ACC112 (cell line): ENCODE measurements around the gene EIPR1.

Experiments
- H2AFZ ChIP-seq: fragments of 200-600 bp; sonication (generic); one replicate; pipeline ENCODE4 v1.6.0; 2017; ENCODE audit warnings: antibody characterized with exemption, low read length; ENCODE audit not compliant: unreplicated experiment
- H3K27ac ChIP-seq: fragments of 200-600 bp; sonication (generic); 2 replicates; pipeline ENCODE4 v1.5.1; 2014; ENCODE audit warnings: low read depth, mild to moderate bottlenecking, antibody characterized with exemption, low read length, moderate library complexity
- H3K27me3 ChIP-seq: fragments of 200-600 bp; sonication (generic); 2 replicates; pipeline ENCODE4 v1.6.1; 2014; ENCODE audit warnings: mild to moderate bottlenecking, antibody characterized with exemption, low read length, moderate library complexity, mixed read lengths; ENCODE audit not compliant: insufficient read depth
- H3K36me3 ChIP-seq: fragments of 200-600 bp; sonication (generic); 2 replicates; pipeline ENCODE4 v1.6.1; 2016; ENCODE audit warnings: mild to moderate bottlenecking, antibody characterized with exemption, low read length, moderate library complexity, mixed read lengths; ENCODE audit not compliant: insufficient read depth
- H3K4me1 ChIP-seq: fragments of 200-600 bp; sonication (generic); one replicate; pipeline ENCODE4 v1.6.1; 2016; ENCODE audit warnings: low read length, mixed read lengths; ENCODE audit not compliant: insufficient read depth, unreplicated experiment, control insufficient read depth
- H3K4me3 ChIP-seq: fragments of 200-600 bp; sonication (generic); 2 replicates; pipeline ENCODE4 v1.5.1; 2014; ENCODE audit warnings: mild to moderate bottlenecking, low read depth, low read length
- H3K79me2 ChIP-seq: fragments of 200-600 bp; sonication (generic); one replicate; pipeline ENCODE4 v1.6.0; 2016; ENCODE audit warnings: low read length; ENCODE audit not compliant: control insufficient read depth, unreplicated experiment, insufficient read depth

Gene EIPR1

GRCh38 chr2:3418766-3419404 is 41.3 kb upstream of the EIPR1 start:
- Histone ChIP-seq H3K27ac (no peak overlapping the region), H3K36me3 (peaks cover 8% of the 10 kb centered on the region; the same call in 1 of the 2 replicates), H2AFZ (no peak overlapping the region), H3K4me1 (no peaks in the 10 kb centered on the region), H3K27me3 (no peaks in the 10 kb centered on the region), H3K4me3 (no peak overlapping the region), H3K79me2 (no peaks in the 10 kb centered on the region)

GRCh38 chr2:3414133-3414860 is 36.7 kb upstream of the EIPR1 start:
- 0 out of 2 replicates have a peak, but pooled peaks cover 5% of the 10 kb centered on the region for H3K36me3 ChIP-seq
- H3K4me1 ChIP-seq: no peaks in the 10 kb centered on the region
- H3K4me3 ChIP-seq: no peak overlapping the region
- H3K27me3 ChIP-seq: no peaks in the 10 kb centered on the region
- no peak overlapping the region for H3K27ac ChIP-seq
- no peak overlapping the region for H2AFZ ChIP-seq
- peaks cover 3% of the 10 kb centered on the region for H3K79me2 ChIP-seq

DNA sequence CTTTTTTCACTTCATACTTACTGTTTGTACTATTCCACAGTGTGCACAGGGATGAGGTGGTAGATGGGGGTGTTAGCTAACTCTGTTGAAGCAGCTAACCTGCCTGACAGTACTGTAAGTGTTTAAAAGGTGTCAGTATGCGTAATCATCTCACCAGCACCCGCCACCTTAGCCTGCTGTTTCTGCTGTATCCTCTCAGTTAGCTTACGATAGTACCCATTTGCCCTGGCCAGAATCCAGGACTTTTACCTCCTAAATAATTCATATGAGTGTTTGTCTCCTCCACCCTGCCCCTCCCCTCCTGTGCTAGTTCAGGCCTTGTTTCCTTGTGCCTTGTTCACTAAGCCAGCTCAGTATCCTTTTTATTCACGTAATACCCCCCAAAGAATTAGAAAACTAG is 36.1 kb upstream of the EIPR1 start:
- no peak overlapping the region for H3K4me3 ChIP-seq
- H3K79me2 ChIP-seq: peaks cover 3% of the 10 kb centered on the region
- no peaks in the 10 kb centered on the region for H3K27me3 ChIP-seq
- no peak overlapping the region for H3K27ac ChIP-seq
- no peaks in the 10 kb centered on the region for H3K4me1 ChIP-seq
- H2AFZ ChIP-seq: no peak overlapping the region
- H3K36me3 ChIP-seq: 0 out of 2 replicates have a peak, but pooled peaks cover 5% of the 10 kb centered on the region

DNA sequence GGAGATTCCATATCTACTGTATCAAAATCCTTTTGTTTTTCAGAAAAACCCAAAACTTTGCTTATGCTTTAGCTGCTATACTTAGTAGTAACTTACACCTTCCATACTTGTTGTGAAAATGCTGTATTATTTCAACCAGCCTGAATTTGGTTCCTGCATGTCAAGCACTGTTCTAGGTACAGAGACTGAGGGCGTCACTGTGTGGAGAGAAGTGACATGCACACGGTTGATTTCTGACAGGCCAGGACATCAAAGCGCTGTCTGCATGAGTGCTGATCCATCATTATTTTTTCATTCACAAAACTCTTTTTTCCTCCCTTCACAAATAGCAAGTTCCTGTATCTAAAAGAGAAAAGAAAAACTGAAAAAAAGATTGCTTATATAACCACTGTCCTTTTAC is 33.5 kb upstream of the EIPR1 start:
- no peaks in the 10 kb centered on the region for H3K4me1 ChIP-seq
- no peak overlapping the region for H3K27ac ChIP-seq
- H3K27me3 ChIP-seq: no peaks in the 10 kb centered on the region
- H2AFZ ChIP-seq: no peak overlapping the region
- H3K4me3 ChIP-seq: no peak overlapping the region
- 0 out of 2 replicates have a peak, but pooled peaks cover 5% of the 10 kb centered on the region for H3K36me3 ChIP-seq
- peaks cover 3% of the 10 kb centered on the region for H3K79me2 ChIP-seq

DNA sequence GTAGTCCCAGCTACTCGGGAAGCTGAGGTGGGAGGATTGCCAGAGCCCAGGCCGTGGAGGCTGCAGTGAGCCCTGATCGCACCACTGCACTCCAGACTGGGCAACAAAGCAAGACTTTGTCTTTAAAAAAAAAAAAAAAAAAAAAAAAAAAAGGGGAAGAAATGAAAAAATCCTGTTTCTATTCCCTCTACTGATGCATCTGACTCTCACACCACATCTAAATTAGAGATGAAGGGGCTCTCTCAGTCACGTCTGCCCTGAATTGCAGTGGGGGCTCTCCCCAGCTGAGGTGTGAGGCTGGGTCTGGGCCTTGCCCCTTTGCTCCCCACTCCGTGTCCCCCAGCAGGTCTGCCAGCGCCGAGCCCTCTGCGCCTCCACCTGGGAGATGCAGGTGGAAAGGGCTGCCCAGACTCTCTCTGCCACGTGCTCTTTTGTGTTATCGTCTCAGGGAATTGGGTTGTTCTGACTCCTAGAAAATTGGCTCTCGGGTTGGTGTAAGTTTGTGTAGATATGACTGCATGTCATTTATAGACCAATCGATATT is 32.1 kb upstream of the EIPR1 start:
- no peak overlapping the region for H3K27ac ChIP-seq
- H3K4me3 ChIP-seq: no peak overlapping the region
- H3K27me3 ChIP-seq: no peaks in the 10 kb centered on the region
- H3K4me1 ChIP-seq: no peaks in the 10 kb centered on the region
- no peak overlapping the region for H2AFZ ChIP-seq
- H3K79me2 ChIP-seq: peaks cover 3% of the 10 kb centered on the region
- H3K36me3 ChIP-seq: 0 out of 2 replicates have a peak, but pooled peaks cover under 1% of the 10 kb centered on the region

DNA sequence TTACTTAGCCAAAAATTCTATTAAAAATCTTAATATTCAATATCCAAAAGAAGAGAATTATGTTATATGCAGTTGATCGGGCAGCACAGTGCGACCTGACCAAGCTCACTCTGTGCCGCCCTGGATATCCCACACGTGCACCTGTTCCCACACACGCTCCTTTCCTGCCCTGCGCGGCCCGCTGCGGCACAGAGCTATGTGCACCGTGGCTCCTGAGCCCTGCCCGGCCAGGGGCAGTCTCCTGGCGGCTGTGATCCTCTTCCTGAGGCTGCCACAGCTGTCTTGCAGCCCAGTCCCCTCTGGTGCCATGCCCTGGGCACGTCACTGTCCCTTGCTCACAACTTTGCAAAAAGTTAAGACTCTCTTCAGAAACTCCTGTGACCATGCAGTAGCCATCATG is 31.2 kb upstream of the EIPR1 start:
- Histone ChIP-seq H3K36me3 (no peaks in the 10 kb centered on the region), H3K79me2 (peaks cover 3% of the 10 kb centered on the region)

DNA sequence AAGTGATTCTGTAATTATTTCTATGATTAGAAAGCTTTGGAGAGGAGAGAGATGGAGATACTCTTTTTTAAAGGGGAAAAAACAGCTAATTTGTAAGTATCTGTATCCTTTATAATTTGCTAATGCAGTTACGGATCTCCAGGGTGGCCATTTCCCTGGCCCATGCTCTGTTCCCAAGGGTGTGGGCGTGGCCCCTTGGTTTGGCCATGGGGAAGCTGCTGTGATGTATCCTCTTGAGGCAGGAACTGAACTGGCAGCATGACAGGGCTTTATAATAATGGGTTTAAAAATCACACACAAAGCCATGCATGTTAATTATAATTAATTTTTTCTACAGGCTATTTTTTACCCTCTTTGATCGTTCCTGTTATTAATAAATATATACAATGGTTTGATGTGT is 28.9 kb upstream of the EIPR1 start:
- Histone ChIP-seq H3K4me1 (no peaks in the 10 kb centered on the region), H3K27ac (no peak overlapping the region), H3K27me3 (no peaks in the 10 kb centered on the region), H3K4me3 (no peak overlapping the region), H2AFZ (no peak overlapping the region), H3K79me2 (peaks cover 6% of the 10 kb centered on the region), H3K36me3 (peaks cover 4% of the 10 kb centered on the region)

More for the DNA sequence above, 31.2 kb upstream of the EIPR1 start:
- no peak overlapping the region for H3K4me3 ChIP-seq
- H2AFZ ChIP-seq: no peak overlapping the region
- no peaks in the 10 kb centered on the region for H3K4me1 ChIP-seq
- H3K27ac ChIP-seq: no peak overlapping the region
- no peaks in the 10 kb centered on the region for H3K27me3 ChIP-seq

- Histone ChIP-seq H3K27me3 (no peaks in the 10 kb centered on the region), H3K4me3 (no peak overlapping the region), H3K4me1 (no peaks in the 10 kb centered on the region), H3K79me2 (peaks cover 3% of the 10 kb centered on the region), H3K27ac (no peak overlapping the region), H2AFZ (no peak overlapping the region), H3K36me3 (peaks cover 5% of the 10 kb centered on the region)
Measured at GRCh38 chr2:3405876-3406275, 28.3 kb upstream of the EIPR1 start.

GRCh38 chr2:3405307-3405706 is 27.7 kb upstream of the EIPR1 start:
- Histone ChIP-seq H2AFZ (no peak overlapping the region), H3K27ac (no peak overlapping the region), H3K27me3 (no peaks in the 10 kb centered on the region), H3K4me3 (no peak overlapping the region), H3K79me2 (peaks cover 3% of the 10 kb centered on the region), H3K4me1 (no peaks in the 10 kb centered on the region), H3K36me3 (peaks cover 5% of the 10 kb centered on the region)

DNA sequence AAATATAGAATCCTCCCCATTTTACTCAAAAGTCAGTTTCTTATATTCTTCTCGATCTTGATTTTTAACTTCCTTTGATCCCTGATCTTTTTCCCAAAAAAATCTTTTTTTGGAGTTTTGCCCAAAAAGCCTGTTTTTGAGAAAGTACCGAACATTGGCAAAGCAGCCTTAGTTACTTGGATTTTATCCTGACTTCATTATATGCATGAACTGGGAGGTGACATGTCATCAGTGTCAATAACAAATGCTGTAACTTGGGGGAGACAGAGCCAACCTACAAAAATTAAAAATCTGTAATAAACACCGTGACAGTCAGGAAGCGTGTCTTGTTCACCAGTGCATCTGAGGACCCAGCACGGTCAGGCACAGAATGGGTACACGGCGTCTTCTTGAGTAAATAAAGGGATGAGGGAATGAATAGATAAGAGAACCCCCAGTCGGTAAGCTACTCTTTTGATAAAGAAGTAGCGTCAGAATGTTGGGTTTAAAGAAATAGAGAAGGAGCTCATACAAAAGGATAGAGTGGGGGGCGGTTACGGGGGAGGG is 26.8 kb upstream of the EIPR1 start:
- Histone ChIP-seq H2AFZ (no peak overlapping the region), H3K36me3 (peaks cover 5% of the 10 kb centered on the region), H3K4me1 (no peaks in the 10 kb centered on the region), H3K27ac (no peak overlapping the region), H3K27me3 (no peaks in the 10 kb centered on the region), H3K79me2 (peaks cover 5% of the 10 kb centered on the region), H3K4me3 (no peak overlapping the region)
